SK-N-MC (cell line): Measurements from ENCODE around the gene PNMT.
A peak's percentile ranks its signal among the peaks of the same experiment; 100 is the strongest.

ENCODE experiments used
- DNase-seq: peaks from one replicate; pipeline ENCODE4 v3.0.0-alpha.2; 2011; ENCODE audit warnings: low read depth, low spot score
- H3K27ac ChIP-seq: fragments of 200-600 bp; sonication (generic); 2 replicates; pipeline ENCODE4 v1.5.1; 2016; ENCODE audit warnings: mixed run types
- H3K36me3 ChIP-seq: fragments of 200-600 bp; sonication (generic); 2 replicates; pipeline ENCODE4 v1.6.1; 2017; ENCODE audit warnings: antibody characterized with exemption, low read length, mixed read lengths; ENCODE audit not compliant: insufficient read depth
- H3K4me3 ChIP-seq: fragments of 200-600 bp; sonication (generic); 2 replicates; pipeline ENCODE4 v1.5.1; 2016
- H3K9ac ChIP-seq: fragments of 200-600 bp; sonication (generic); 2 replicates; pipeline ENCODE4 v1.8.0; 2017; ENCODE audit warnings: mixed run types, mixed read lengths; ENCODE audit not compliant: insufficient read length
- H3K9me3 ChIP-seq: fragments of 200-600 bp; sonication (generic); 2 replicates; pipeline ENCODE4 v1.6.1; 2017; ENCODE audit warnings: low read depth, mild to moderate bottlenecking, antibody characterized with exemption, low read length, moderate library complexity, mixed read lengths
- EZH2 ChIP-seq: fragments of 200-600 bp; sonication (generic); IDR thresholded peaks from one replicate; pipeline ENCODE4 v1.6.1; 2017; ENCODE audit warnings: antibody characterized with exemption
- FOXP2 ChIP-seq: optimal IDR thresholded peaks from 2 replicates; pipeline ENCODE3; 2011; ENCODE audit warnings: mild to moderate bottlenecking, moderate library complexity; ENCODE audit not compliant: insufficient read depth; ENCODE audit errors: extremely low read length, control extremely low read depth
- POLR2AphosphoS5 ChIP-seq: IDR thresholded peaks from 2 replicates; pipeline ENCODE4 v1.6.1; 2012; ENCODE audit warnings: mild to moderate bottlenecking, low read depth, low read length, borderline replicate concordance

Gene PNMT

DNA sequence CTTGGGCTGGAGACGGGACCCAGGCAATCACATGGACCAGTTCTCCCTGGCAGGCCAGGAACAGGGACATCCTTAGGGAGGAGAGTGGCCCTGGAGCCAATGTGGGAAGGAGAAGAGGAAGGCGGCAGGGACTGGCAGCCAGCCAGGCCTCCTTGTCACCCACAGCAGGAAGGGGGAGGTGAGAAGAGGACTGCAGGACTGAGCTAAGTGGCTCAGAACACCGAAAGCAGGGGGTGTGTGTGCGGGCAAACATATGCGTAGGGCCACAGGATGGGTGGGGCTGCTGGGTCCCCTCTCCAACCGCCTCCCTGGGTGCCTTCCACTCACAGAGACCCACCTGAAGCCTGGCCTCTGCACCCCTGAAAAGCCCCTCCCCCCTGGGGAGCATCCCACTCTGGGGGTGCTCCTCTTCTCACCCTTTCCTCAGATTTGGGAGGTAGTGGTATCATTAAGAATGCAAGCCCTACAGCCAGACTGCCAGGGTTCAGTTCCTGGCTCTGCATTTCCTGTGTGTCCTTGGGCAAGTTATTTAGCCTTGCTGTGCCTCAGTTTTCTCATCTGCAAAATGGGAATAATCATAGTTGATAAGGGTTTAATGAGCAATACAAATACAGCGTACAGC, 8.1 kb downstream of the PNMT start:
- H3K4me3 ChIP-seq, result no peak overlapping the region
- H3K27ac ChIP-seq, result no peak overlapping the region
- TF ChIP-seq FOXP2 (no peak), EZH2 (no peak), POLR2AphosphoS5 (no peak)
- no peaks in the 10 kb centered on the region for H3K9me3 ChIP-seq
- no peaks in the 10 kb centered on the region for H3K36me3 ChIP-seq
- no peak for DNase-seq
- no peak overlapping the region for H3K9ac ChIP-seq

DNA sequence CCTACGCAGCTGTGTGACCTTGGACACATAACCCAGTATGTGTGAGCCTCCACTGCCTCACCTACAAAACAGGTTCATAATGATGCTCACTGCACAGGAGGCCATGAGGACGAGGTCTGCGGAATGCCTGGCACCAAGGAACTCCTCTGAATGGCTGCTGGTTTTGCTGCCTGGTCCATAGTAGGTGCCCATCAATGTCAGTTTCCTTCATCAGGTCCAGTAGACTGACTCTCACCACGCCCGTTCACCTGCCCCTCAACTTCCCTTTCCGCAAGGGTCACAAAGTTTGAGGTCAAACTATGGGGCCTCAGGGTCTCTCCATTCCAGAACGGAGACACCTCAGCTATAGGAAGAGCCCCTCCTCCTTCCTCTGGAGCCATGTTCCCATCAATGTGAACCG, 8.8 kb downstream of the PNMT start:
- TF ChIP-seq POLR2AphosphoS5, result no peak
- no peak for TF ChIP-seq FOXP2
- TF ChIP-seq EZH2, result no peak
- no peaks in the 10 kb centered on the region for H3K36me3 ChIP-seq
- no peaks in the 10 kb centered on the region for H3K9me3 ChIP-seq
- 0 out of 2 replicates have a peak overlapping the region, but pooled peaks have one; percentile 46 for H3K27ac ChIP-seq
- H3K9ac ChIP-seq, result no peak overlapping the region
- no peak overlapping the region for H3K4me3 ChIP-seq
- no peak for DNase-seq

DNA sequence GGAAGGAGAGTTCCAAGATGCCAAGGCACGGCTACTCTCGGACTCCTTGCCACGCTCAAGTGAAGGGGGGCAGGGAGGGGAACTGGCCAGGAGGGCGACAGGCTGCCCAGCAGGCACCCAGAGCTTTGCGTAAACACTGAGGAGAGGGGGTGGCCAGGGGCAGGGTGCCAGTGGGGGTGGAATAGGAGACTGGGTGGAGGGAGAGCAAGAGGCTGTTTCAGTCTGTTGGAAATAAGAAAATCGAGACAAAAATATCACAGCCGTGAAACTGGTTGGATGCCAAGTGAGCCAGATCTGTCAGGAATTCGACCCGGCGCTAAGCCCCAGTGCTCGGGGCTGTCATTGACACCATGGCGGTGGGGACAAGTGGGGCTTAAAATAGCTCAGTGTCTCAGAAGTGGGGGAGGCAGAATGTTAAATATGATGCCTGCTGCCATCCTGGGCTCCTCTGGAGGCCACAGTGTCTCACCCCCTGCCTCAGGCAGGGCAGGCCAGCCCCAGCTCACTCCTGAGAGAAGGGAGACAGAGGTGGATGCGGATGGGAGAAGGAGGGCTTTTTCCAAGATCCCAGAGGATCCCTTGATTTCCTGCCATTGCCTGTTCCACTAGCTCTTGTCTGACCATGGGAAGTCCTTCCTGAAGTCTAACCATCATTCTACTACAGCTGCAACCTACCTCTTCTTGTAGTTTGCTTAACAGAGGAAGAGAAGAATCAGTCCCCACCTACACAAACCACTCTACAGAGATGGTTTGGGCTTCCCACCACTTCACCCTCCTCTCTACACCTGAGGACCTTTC, 9.5 kb downstream of the PNMT start:
- no peak for DNase-seq
- H3K27ac ChIP-seq, result peak overlapping the region; percentile 46; the same call in 1 of the 2 replicates
- H3K4me3 ChIP-seq, result no peak overlapping the region
- H3K9ac ChIP-seq, result no peak overlapping the region
- no peaks in the 10 kb centered on the region for H3K36me3 ChIP-seq
- TF ChIP-seq EZH2 (no peak), FOXP2 (no peak), POLR2AphosphoS5 (no peak)
- H3K9me3 ChIP-seq, result no peaks in the 10 kb centered on the region

DNA sequence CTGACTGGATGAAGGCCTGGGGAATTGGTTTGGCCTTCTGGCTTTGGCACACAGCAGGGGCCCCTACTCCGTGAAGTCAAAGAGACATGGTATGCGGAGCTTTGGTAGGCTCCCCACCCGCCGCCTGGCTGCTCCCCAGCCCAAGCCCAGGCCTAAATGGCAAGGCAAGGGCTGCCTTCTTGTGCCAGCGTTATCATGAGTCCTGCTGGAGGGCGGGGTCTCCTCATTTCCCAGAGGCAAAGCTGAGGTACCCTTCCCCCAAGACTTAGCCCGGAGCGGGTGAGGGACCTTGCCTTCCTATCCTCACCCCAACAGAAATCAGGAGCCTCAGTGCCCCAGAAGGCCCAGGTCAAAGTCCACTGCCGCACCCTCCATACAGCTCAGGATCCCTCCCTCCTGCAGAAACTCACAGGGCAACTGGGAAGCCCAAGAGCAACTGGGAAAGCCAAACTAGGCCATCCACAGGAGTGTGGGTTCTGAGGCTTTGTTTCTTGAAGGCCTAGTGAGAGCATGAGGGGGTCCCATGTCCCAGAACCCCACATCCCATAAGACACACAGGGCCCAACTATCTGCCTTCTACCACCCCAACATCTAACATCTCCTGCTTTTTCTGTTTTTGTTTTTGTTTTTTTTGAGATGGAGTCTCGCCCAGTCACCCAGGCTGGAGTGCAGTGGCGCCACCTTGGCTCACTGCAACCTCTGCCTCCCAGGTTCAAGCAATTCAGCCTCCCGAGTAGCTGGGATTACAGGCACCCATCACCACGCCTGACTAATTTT, 10.3 kb downstream of the PNMT start:
- no peak overlapping the region for H3K27ac ChIP-seq
- no peak for DNase-seq
- TF ChIP-seq POLR2AphosphoS5, result no peak
- TF ChIP-seq EZH2, result no peak
- TF ChIP-seq FOXP2, result no peak
- H3K4me3 ChIP-seq, result no peak overlapping the region
- H3K9ac ChIP-seq, result no peak overlapping the region
- no peaks in the 10 kb centered on the region for H3K9me3 ChIP-seq
- H3K36me3 ChIP-seq, result no peaks in the 10 kb centered on the region

DNA sequence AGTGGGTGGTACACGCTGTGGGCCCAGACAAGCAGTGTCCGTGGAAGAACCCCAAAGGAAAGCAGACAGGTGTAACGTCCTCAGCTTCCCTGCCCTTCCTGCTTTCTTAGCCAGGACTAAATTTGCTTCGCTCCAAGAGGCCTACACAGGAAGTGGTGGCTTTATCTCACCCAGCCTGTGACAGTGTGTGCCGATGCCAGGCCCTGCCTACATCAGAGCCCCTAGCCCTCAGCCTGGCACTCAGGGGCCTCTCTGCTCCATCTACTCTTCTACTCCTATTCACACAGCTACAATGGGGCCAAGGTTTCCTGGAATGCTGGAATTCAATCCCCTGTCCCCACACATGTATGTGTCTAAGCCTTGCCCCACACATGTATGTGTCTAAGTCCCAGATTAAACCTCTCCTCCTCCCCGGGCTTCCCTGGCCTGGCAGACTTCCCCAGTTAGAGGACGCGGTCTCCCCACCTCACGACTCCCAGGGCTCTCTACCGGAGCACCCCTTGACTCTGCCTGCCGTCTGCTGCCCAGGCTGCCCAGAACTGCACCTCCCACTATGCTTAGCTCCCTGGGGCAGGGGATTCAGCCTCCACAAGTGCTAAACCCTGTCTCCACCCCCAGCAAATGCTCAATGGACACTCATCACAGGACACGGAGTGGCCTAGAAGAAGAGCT, 11.4 kb downstream of the PNMT start:
- TF ChIP-seq FOXP2 (no peak), EZH2 (no peak), POLR2AphosphoS5 (no peak)
- H3K27ac ChIP-seq, result no peak overlapping the region
- H3K9me3 ChIP-seq, result no peaks in the 10 kb centered on the region
- no peak for DNase-seq
- no peak overlapping the region for H3K4me3 ChIP-seq
- H3K36me3 ChIP-seq, result no peaks in the 10 kb centered on the region
- no peak overlapping the region for H3K9ac ChIP-seq

DNA sequence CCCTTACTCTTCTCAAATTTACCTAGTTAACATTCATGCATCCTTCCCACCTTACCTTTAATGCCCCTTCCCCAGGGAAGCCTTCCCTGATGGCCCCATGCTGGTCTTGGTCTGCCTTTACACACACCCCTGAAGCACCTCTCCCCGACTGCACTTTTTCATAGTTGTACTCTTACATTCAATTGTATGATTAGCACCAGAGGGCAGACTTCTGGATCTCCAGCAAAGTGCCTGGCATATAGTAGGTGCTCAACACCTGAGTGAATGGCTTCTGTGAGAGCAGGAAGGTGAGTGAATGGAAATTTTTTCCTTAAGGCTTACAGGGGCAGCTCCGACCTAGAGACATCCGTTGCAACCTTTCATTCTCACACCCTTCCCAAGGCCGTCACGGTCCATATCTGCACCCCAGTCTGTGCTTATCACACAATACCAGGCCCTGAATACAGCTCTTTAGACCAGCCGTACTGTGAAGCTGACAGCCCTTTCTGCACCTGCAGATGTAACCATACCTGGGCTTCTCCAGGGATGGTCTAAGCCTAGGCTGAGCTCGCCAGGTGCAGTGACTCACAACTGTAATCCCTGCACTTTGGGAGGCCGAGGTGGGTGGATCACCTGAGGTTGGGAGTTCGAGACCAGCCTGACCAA, 15.2 kb downstream of the PNMT start:
- TF ChIP-seq FOXP2 (no peak), EZH2 (no peak), POLR2AphosphoS5 (no peak)
- Histone ChIP-seq H3K9ac (no peak overlapping the region), H3K9me3 (no peaks in the 10 kb centered on the region), H3K4me3 (no peak overlapping the region), H3K27ac (no peak overlapping the region), H3K36me3 (no peaks in the 10 kb centered on the region)
- no peak for DNase-seq

DNA sequence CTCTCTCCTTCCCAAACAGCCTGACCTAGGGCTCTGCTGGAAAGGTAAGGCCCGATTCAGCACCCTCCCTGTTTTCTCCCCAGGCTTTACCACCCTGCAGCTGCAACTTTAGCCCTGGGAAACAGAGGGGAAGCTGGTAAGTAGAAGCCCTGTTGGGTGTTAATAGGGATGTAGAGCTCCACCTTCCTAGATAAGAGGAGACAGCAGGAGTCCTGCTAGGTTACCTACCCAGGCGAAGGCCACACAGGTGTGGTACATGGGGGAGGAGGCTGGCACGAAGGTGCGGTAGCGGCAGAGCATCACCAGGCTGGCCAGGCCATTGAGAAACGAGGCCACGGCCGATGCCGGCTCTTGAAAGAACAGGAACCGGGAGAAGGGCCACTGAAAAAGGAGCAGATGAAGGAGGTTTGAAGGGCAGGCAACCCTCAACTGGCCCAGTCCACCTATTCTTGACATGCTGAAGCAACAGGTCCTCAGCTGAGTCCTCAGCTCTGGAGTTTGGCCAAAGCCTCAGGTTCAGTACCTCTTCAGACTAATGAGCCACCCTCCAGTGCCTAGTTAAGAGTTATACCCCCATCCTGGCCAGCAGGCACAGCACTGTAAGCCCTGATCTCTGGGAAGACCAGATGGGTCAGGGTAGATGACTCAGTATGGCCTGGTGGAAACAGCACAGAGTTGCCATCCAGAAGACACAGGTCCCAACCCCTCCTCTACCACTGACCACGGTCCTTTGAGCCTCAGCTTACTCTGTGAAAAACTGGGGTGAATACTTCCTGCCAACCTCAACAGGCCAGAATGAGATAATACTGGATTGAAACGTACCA, 16.3 kb downstream of the PNMT start:
- Histone ChIP-seq H3K9me3 (no peaks in the 10 kb centered on the region), H3K9ac (no peak overlapping the region), H3K4me3 (no peak overlapping the region), H3K27ac (no peak overlapping the region), H3K36me3 (no peaks in the 10 kb centered on the region)
- TF ChIP-seq POLR2AphosphoS5 (no peak), FOXP2 (no peak), EZH2 (no peak)
- DNase-seq, result no peak
